Endodermal cell (in vitro differentiated cells): ENCODE measurements around the gene FNDC11. TPM values are rescaled to one million over a fixed set of nuclear protein-coding genes. Genes with fewer than 3 reads are reported as not detected.
A peak's percentile ranks its signal among the peaks of the same experiment; 100 is the strongest.

ENCODE experiments used
- DNase-seq: peaks from one replicate; pipeline ENCODE4 v3.0.0-alpha.2; 2017
- H3K27ac ChIP-seq: 2 replicates; pipeline ENCODE4 v1.5.1; 2013; ENCODE audit warnings: mild to moderate bottlenecking, low read depth, low read length, moderate library complexity
- H3K27me3 ChIP-seq: 2 replicates; pipeline ENCODE4 v1.6.1; 2013; ENCODE audit warnings: mild to moderate bottlenecking, low read length, moderate library complexity; ENCODE audit not compliant: insufficient read depth, control insufficient read depth, poor library complexity, severe bottlenecking
- H3K36me3 ChIP-seq: 2 replicates; pipeline ENCODE4 v1.7.0; 2013; ENCODE audit warnings: mild to moderate bottlenecking, low read length, moderate library complexity; ENCODE audit not compliant: control insufficient read depth, insufficient read depth
- H3K4me1 ChIP-seq: one replicate; pipeline ENCODE4 v1.7.0; 2013; ENCODE audit warnings: low read length; ENCODE audit not compliant: control insufficient read depth, insufficient read depth
- H3K4me3 ChIP-seq: 2 replicates; pipeline ENCODE4 v1.5.1; 2013; ENCODE audit warnings: mild to moderate bottlenecking, low read length, moderate library complexity
- H3K9ac ChIP-seq: 2 replicates; pipeline ENCODE4 v1.6.1; 2013; ENCODE audit warnings: mild to moderate bottlenecking, low read length, moderate library complexity; ENCODE audit not compliant: poor library complexity, severe bottlenecking; ENCODE audit errors: extremely low read depth
- H3K9me3 ChIP-seq: 2 replicates; pipeline ENCODE4 v1.6.1; 2013; ENCODE audit warnings: mild to moderate bottlenecking, low read length, moderate library complexity; ENCODE audit not compliant: control insufficient read depth
- H3K27ac Mint-ChIP-seq: 2 replicates; pipeline ENCODE4 v1.8.0; 2020; ENCODE audit warnings: mixed read lengths
- H3K27me3 Mint-ChIP-seq: 2 replicates; pipeline ENCODE4 v1.8.0; 2021; ENCODE audit warnings: mild to moderate bottlenecking, mixed read lengths; ENCODE audit not compliant: insufficient read depth
- H3K36me3 Mint-ChIP-seq: 2 replicates; pipeline ENCODE4 v1.8.0; 2020; ENCODE audit warnings: low read depth, mixed read lengths
- H3K4me1 Mint-ChIP-seq: 2 replicates; pipeline ENCODE4 v1.8.0; 2020; ENCODE audit warnings: mixed read lengths
- H3K4me3 Mint-ChIP-seq: 2 replicates; pipeline ENCODE4 v1.8.0; 2020; ENCODE audit warnings: mild to moderate bottlenecking, moderate library complexity, mixed read lengths
- H3K9me3 Mint-ChIP-seq: 2 replicates; pipeline ENCODE4 v1.8.0; 2020; ENCODE audit warnings: mild to moderate bottlenecking, mixed read lengths
- WGBS, 2 experiments: methylation state at CpG; one replicate each; pipeline versions ENCODE4 v1.1.5 to v1.1.7; 2013; ENCODE audit warnings: missing lambda C conversion rate in 2 of 2, mixed read lengths in 1 of 2; ENCODE audit not compliant: insufficient coverage in 1 of 2, insufficient read length in 1 of 2; 5-methylcytosine and 5-hydroxymethylcytosine counted together
- total RNA-seq, 2 donors: library from RNA; stranded (reverse); fragmentation: NEBNext Ultra II Directional in 1 of 2; extraction: Animal tissue kit (Norgen Biotek cat#: 25700) in 1 of 2; gene quantifications; 2 replicates in 1 of 2; 3 replicates in 1 of 2; pipeline ENCODE4 v1.2.1, GENCODE V29; 2021
- TF ChIP-seq, protein P1 (sequence below): fragments of 200-600 bp; sonication (generic); conservative IDR thresholded peaks from 2 replicates; pipeline ENCODE4 v1.5.0; 2021; ENCODE audit warnings: antibody characterized with exemption, mild to moderate bottlenecking

The FNDC11 gene
- total RNA-seq, 2 donors from 2014 or later: 1.8 to 2.4 TPM

DNA sequence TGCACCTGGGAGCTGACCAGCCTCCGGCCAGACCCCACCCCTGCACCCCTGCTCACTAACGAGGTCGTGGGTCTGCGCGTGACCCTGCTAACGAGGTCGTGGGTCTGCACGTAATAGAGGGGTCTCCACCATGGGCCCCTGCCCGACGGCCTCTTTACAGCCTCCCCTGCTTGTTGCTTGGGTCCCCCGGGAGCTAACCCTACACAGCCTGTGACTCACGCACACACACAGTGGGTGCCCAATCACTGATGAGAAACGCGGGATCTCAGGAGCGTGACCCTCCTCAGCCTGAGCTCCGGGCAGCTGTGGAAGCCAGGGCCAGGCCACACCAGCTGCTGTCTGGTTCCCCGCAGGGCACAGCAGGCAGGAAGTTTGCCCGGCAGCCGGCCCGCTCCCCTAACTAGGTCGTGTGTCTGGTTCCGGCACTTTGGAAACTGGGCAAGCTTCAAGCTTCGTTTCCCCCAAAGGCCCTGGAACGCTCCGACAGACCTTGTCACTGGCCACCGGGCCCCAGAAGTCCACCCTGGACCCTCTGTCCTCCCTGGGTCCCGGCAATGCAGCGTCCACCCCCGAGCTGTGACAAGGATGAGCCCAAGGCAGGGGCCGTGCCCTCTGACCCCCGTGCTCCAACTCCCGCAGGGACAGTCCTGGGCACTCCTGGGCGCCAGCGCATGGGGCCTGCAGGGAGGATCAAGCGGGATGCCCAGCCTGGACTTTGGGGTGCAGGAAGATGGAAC, 17.6 kb upstream of the FNDC11 start:
- no peak overlapping the region for H3K4me3 Mint-ChIP-seq
- H3K9me3 Mint-ChIP-seq: no peaks in the 10 kb centered on the region
- H3K27ac Mint-ChIP-seq: no peak overlapping the region
- DNase-seq: no peak
- Histone ChIP-seq H3K27ac (no peak overlapping the region), H3K27me3 (no peaks in the 10 kb centered on the region), H3K36me3 (no peaks in the 10 kb centered on the region), H3K9ac (no peak overlapping the region), H3K9me3 (no peaks in the 10 kb centered on the region), H3K4me3 (no peak overlapping the region), H3K4me1 (no peaks in the 10 kb centered on the region)
- no peaks in the 10 kb centered on the region for H3K36me3 Mint-ChIP-seq
- H3K4me1 Mint-ChIP-seq: no peaks in the 10 kb centered on the region
- 88 to 91% methylated on average over 21 to 35 of the region's 35 CpGs for WGBS, 2 experiments
- TF ChIP-seq, protein P1, sequence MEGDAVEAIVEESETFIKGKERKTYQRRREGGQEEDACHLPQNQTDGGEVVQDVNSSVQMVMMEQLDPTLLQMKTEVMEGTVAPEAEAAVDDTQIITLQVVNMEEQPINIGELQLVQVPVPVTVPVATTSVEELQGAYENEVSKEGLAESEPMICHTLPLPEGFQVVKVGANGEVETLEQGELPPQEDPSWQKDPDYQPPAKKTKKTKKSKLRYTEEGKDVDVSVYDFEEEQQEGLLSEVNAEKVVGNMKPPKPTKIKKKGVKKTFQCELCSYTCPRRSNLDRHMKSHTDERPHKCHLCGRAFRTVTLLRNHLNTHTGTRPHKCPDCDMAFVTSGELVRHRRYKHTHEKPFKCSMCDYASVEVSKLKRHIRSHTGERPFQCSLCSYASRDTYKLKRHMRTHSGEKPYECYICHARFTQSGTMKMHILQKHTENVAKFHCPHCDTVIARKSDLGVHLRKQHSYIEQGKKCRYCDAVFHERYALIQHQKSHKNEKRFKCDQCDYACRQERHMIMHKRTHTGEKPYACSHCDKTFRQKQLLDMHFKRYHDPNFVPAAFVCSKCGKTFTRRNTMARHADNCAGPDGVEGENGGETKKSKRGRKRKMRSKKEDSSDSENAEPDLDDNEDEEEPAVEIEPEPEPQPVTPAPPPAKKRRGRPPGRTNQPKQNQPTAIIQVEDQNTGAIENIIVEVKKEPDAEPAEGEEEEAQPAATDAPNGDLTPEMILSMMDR: no peak
- no peaks in the 10 kb centered on the region for H3K27me3 Mint-ChIP-seq

DNA sequence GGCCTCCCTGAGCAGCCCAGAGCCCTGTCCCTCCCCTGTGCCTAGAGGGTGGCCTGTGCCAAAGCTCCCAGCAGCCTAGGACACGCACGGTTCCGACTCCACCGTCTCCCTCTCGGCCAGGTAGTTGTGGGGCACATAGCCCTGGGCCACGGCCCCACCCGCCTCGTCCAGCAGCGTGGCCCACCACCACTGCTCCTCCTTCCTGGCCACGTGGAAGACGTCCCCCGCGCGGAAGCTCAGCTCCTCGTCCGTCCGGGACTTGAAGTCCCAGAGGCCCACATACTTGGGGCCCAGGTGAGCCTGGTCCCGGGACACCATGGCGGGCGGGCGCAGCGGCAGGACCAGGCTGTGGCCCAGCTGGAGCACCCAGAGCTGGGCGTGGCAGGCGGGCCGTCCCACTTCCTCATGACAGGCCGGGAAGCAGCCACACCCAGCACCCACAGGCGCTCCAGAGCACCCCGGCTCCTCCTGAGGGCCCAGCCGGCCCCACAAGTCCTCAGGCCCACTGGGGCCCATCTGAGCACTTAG, 16.9 kb upstream of the FNDC11 start, which contains the start of gene PTK6:
TSS of gene PTK6 (minus strand) at position 380 of the 528 bp plus-strand sequence. CDS start at position 318, 62 bp downstream.
- Histone ChIP-seq H3K9ac (no peak within 1 kb of the TSS), H3K27me3 (no peaks in the 10 kb centered on the region), H3K9me3 (no peaks in the 10 kb centered on the region), H3K36me3 (no peaks in the 10 kb centered on the region), H3K4me1 (no peaks in the 10 kb centered on the region), H3K4me3 (no peak within 1 kb of the TSS), H3K27ac (no peak within 1 kb of the TSS)
- no peaks in the 10 kb centered on the region for H3K9me3 Mint-ChIP-seq
- peak within 1 kb of the TSS; percentile 41 for H3K4me3 Mint-ChIP-seq
- no peaks in the 10 kb centered on the region for H3K27me3 Mint-ChIP-seq
- H3K4me1 Mint-ChIP-seq: no peaks in the 10 kb centered on the region
- no peak for DNase-seq
- 94 to 97% methylated on average over 8 to 29 of the region's 29 CpGs for WGBS, 2 experiments
- H3K36me3 Mint-ChIP-seq: no peaks in the 10 kb centered on the region
- TF ChIP-seq, protein P1: no peak
- no peak within 1 kb of the TSS for H3K27ac Mint-ChIP-seq

DNA sequence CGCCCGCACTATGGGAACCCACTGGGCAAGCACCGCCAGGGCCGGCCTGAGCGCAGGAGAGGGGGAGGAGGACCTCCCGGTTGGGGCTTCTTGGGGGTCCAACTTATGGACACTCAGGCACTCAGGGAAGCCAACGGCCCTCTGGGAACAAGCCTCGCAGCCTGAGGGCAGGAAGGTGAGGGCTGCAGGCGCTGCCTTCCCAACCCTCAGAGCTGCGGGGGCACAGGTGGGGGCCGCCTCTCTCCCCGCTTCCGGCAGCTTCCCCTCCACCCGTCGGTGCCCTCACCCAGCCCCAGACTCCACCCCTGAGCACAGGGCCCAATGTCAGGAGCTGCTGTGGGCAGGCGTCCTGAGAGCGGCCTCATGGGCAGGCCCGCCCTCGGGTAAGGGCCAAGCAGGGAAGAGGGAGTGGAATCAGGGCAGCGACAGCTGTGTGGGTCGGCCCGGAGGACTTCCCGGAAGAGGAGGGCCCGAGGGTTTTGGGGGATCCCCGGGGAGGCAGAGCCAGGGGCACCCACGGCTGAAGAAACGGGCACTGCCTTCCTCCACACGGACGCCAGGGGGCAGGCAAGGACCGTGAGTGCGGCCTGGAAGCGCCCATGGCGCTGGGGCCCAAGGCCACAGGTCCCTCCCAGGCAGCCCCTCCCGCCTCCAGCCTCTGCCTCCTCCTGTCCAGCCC, 16.3 kb upstream of the FNDC11 start:
- H3K4me3 Mint-ChIP-seq: peak overlapping the region; percentile 41
- Histone ChIP-seq H3K27me3 (no peaks in the 10 kb centered on the region), H3K4me1 (no peaks in the 10 kb centered on the region), H3K9me3 (no peaks in the 10 kb centered on the region), H3K9ac (no peak overlapping the region), H3K36me3 (no peaks in the 10 kb centered on the region), H3K27ac (no peak overlapping the region), H3K4me3 (no peak overlapping the region)
- H3K27me3 Mint-ChIP-seq: no peaks in the 10 kb centered on the region
- H3K27ac Mint-ChIP-seq: no peak overlapping the region
- H3K9me3 Mint-ChIP-seq: no peaks in the 10 kb centered on the region
- H3K36me3 Mint-ChIP-seq: no peaks in the 10 kb centered on the region
- no peaks in the 10 kb centered on the region for H3K4me1 Mint-ChIP-seq
- WGBS, 2 experiments: 33 to 38% methylated on average over 20 to 34 of the region's 34 CpGs
- peak; percentile 95 for DNase-seq
- TF ChIP-seq, protein P1: peak; percentile 99
